DMS153 treated with DMSO at 0.1 percent for 48 hours (cell line): ENCODE measurements around the gene STK24.

Experiments
- DNase-seq: peaks from one replicate; lab custom pipeline; 2025; ENCODE audit not compliant: unreplicated experiment; lab: John Stamatoyannopoulos, UW

STK24 gene

GRCh38 chr13:98514288-98514687, 62.6 kb downstream of the STK24 start:
- no peak for DNase-seq

DNA sequence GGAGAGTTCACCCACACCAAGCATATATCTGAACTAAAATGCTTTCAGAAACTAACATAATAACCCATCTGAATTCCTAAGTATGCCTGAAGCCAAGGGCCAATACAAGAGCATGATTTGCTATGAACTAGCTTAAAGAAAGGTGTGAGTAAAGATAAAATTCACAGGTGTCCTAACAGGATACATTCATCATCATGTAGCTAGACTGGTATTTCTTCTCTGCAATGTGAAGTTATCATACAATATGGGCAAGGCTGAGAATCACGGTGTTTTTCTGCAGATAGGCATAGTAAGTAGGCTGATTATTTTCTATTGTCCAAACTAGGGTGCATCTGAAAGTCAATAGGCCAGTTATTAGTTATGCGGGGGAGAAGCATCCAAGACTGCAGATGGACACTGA, 63.1 kb downstream of the STK24 start:
- DNase-seq: no peak

- DNase-seq: no peak
Observed at GRCh38 chr13:98512774-98513665, 63.9 kb downstream of the STK24 start.

DNA sequence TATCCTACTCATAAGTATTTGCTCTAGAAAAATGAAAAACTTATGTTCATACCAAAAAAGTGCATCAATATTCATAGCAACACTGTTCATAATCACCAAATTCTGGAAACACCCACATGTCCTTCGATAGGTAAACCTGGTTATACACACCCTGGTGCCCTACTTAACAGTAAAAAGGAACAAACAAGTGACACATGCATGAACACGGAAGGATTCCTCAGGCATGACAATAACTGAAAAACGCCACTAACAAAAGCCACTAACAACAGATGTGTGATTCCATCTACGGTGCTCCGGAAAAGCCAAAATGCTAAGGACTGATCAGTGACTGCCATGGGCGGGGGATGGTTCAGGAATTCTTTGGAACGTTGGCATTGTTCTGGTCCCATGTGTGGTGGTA, 65.5 kb downstream of the STK24 start:
- DNase-seq: no peak

DNA sequence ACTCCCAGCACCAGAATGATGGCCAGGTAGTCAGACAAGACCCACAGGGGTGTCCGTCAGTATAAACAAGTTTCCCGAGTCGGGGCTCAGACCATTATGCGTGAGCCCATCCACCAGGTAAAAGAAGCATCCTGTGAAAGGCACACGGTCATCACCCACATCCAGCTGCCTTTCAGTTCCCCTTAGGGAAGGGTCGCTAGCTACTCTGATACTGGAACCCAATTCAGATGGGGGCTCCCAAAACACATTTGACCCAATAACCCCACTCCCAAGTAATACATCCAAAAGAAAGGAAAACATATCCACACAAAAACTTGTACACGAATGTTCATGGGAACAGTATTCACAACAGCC, 66.8 kb downstream of the STK24 start:
- no peak for DNase-seq

DNA sequence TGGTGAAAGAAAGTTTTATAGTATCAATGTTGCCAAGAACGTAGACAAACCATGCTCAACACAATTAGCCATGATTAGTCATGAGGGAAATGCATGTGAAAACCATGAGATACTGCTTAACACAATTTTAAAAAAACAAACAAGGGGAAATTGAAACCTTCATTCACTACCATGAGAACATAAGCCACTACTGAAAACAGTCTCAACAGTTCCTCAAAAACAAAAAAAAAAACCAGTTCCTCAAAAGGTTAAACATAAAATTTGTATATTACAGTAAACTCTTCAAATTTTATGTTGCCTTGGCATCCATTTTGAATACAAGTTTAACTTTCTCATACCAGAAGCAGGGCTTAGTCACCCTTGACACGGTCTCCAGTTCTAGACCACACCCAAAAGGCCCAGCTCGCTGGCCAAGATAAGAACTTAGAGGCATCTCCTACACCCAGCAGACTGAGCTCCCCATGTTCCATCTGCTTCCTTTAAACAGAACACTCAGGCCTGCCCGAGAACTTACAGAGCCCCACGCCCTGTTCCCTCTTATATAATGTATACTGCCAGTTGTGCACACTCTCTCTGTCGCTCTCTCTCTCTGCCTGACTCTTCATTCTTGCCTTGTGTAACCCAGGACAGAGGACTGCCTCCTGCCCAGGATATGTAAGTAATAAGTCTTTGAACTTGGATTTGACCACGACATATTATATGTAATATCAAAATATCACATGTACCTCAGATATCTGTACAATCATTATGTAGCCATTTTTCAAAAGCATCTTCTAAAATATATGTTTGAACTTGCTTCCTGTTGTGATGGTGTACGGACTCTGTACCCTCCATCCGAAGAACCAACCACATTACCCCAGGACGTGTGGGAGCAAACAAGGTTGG, 67.4 kb downstream of the STK24 start:
- DNase-seq: no peak

DNA sequence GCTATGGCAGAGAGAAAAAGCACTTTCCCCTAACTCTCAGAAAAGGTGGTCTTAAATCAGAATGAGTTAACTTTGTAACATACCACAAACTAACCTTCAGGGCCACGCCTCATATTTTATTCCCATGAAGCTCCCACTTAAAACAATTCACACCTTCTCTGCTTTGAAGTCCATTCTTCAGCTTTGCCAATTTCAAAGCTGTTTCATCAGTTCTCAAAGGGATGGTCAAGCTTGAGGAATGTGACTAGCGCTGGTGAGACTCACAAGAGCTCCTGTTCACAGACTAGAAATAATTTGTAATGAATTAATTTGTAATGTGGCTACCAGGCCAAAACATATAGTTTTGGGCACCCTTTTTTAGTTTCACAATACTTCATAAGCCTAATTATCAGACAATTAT, 68.2 kb downstream of the STK24 start:
- no peak for DNase-seq

GRCh38 chr13:98508280-98508679, 68.6 kb downstream of the STK24 start:
- no peak for DNase-seq

DNA sequence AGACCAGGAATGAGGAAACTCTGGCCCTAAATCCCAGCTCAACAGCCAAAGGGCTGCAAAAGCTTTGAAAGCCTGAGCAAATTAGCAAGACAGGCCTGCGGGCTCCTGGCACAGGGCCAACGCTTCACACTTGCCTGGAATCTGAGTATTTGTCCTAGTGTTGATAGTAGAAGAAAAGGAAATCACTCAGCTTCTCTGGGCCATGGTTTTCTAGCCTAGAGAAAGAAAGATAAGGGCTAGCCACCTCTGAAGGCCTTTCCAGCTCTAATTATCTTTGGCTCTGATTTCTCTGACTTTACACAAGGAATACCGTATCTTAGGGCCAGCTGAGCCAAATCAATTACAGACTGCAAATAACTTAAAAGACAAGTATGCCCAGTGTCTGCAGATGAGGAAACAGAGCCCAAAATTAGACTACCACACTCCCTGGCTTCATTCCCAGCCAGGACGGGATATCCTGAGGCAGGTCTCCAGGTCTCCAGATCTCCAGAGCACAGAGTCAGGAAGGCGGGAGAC, 69.6 kb downstream of the STK24 start:
- peak; percentile 55 for DNase-seq

- DNase-seq: no peak
Observed at GRCh38 chr13:98506728-98507230, 70.1 kb downstream of the STK24 start.

DNA sequence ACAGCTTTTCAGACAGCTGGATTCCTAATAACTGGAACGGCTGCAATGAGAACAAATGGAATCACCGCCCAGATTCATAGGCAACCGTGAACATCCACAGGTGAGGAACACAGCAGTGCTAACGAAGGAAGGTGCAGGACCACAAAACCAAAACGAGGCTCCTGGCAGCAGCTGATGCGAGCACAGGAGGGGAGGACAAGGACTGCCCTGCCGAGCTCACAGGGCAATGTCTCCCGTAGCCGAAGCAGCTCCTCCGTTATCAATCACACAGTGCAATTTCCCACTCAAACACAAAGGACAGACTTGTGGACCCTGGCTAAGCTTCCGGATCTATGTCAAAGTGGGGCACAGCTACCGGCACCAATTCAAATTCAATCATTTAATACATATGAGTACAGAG, 70.6 kb downstream of the STK24 start:
- no peak for DNase-seq

DNA sequence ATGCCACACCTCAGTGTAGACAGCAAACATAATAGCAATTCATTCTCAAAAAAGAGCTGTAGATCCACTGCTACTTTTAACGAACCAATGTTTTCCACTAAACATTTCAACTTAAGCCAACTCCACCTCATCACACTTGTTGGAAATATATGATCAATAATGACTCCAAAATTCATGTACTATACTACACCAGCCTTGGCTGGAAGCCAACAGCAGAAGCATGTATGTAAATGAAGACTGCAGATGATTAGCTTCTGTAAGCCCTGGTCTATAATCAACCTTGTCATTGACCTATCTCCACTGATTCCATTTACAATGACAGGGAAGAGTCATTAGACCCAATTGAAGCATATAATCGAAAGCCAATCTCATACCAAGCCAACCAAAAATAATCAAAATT, 71.7 kb downstream of the STK24 start:
- DNase-seq: no peak

DNA sequence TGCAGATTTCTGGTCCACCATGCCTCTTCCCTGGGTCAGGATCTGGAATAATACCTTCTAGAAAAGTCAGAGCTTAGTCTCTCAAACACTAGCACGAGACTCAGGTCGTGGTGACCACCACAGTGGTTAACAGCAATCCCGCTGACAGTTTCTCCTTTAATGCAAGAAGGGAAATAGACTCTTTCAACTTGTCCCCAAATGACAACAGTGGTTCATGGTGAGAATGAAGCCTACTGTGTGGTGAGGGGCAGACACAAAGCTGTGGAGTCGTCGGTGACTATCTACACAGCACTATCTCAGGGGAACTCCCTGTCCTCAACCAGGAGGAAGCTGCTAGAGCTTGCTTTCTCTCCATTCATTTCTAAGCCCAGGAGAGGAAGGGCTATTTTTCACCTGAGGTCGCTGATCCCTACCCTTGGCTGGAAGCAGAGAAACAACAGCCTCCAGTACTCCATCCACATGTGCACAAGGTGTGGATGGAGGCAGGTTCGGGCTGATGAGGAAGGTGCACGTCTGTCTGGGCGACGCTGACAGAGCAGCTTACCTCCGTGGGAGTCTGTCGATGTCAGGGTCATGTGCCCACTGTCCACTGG, 72.4 kb downstream of the STK24 start:
- no peak for DNase-seq

- DNase-seq: no peak
Observed at GRCh38 chr13:98504029-98504351, 72.9 kb downstream of the STK24 start.

DNA sequence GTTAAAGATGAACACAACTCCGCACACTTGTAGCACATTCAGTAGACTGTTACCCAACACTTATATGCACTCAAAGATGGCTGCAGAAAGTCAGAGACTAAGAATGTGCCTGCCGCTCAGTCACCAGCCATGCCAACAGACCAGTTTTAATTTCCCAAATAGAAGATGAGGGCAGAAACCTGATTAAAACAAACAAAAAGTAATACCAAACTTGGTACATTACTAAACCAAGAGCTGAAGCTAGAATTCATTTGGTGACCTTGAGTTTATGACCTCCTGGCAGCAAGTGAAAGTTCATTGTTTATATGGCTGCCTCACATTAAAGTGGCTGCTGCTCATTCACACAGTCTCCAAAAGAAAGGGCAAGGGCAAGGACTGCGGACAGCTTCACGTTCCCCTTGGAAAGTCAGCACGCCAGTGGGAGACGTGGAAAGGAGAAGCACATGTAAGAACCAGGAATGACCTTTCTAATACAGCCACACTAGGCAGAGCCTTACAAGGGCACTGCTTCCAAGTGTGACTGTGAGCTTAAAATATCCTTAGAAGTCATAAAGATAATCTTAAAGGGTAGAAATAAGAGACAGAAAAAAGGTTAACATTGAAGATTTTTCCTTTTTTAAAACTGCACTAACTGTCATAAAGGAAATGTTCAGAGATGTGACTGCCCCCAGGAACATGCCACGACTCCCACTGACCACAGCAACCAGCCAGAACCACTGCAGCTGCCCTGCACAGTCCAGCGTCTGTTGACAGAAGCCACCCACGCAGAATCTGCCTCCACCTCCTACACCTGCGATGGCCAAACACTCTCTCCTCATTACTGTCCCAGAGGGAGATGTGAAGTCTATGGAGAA, 73.5 kb downstream of the STK24 start:
- DNase-seq: no peak

DNA sequence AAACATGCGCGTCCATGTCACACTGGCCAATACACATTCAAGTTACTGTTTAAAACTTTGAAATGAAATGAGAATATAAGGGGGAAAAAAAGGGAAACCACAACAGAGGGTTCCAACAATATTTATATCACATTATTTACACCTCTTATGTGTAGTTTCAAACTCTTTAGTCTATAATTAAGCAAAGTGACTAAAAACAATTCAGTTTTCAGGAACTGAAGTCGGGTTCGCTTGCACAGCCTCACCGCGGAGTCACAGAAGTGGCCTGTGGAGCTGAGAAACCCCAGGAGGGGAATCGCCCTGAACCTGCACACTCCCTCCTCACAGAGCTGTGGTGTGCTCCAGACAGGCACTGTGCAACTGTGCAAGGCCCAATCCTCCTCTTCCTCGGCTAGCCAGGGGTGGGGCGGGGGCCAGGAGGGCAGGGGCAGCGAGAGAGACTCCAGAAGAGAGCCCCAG, 75.9 kb downstream of the STK24 start:
- DNase-seq: no peak

DNA sequence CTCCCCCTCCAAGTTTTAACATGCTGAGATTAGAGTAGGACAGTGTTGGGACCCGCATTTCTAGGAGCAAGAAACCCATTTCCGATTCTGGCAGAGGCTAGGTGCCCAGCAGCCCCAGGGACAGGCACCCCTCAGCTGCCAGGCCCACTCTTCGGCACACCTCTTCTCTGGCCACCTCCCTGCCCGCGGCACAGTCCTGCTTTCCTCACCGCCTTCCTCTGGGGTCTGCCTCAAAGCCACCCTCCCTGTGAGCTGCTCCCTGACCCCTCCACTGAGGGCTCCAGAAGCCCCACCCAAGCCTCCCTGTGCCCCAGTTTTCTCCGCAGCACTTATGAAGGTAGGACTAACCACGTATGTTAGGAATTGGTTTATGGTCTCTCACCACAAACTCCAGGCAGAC, 79.9 kb downstream of the STK24 start:
- DNase-seq: no peak

DNA sequence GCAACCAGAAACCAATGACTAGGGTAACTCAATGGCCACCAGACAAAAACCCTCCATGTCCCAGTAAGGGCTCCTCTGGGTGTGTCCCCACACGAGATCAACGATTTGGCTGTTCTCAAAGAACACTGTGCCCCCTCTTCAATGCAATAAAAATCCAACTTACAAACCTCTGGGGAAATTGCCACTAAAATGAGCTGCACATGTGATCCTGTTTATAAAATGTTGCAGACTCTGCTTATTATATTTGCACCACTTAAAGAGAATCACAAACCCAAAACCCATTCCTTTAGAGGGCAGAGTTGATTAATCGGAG, 80.5 kb downstream of the STK24 start:
- no peak for DNase-seq

DNA sequence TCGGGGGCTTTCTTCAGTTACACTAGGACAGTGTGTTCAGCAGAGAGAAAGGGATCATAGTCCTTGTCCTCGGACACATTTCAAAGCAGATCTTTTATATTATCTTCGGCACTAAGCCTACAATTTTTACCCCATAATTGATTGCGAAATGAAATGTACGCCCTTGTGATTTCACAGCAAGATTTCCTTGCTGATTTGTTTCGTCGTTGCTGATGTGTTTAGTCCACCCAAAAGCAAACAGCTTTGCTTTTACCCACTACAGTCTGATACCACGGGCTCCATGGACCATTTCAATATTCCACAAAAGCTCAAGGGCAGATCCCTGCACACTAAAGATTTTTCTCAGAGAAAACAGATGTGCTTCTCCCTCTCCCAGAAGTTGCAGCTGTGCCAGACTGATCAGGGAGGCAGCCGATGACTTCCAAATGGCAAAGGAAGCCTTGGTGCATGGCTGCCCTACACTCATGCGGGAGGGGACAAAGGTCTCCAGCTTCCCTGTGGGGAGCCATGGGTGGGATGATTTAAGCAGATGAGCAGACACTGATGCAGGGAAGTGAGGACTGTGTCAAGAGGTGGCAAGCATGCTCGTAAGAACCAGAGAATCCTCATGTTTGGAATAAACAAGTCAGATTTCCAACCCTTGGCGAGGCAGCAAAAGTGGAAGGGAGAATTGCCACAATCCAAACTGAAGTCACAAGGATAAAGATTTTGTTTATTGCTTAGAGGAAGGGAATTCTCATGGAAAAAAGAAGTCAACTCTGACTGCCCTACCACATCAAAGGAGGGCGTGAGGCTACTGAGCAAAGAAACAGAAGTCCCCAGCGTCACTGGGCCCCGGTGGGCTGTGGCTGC, 81.1 kb downstream of the STK24 start:
- DNase-seq: no peak

DNA sequence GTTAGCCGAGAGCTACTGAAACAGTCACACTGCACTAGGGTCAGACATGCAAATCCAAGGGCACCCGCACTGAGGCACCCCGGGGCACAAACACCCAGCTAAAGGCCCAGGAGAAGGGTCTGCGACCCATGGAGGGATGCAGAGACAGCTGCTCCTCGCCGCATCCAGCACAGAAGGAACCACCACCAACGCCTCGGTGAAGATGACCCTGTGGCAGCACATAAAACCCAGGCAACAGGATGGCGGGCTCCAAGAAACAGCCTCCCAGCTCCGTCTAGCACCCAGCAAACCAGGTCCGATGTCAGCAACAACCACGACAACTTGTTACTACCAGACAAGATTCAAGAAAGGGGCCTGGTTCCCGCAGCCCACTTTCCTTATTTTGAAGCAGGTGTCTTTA, 82.1 kb downstream of the STK24 start:
- no peak for DNase-seq
